Neural cell (in vitro differentiated cells): ENCODE data around the gene STIM2.

Source experiments
- CTCF ChIP-seq: fragments of 450-650 bp; IDR thresholded peaks from 2 replicates; pipeline ENCODE4 v1.5.1; 2014; ENCODE audit warnings: antibody characterized with exemption, mild to moderate bottlenecking, moderate library complexity; ENCODE audit not compliant: poor library complexity, severe bottlenecking
- EZH2 ChIP-seq: fragments of 200-600, 300-800 bp; shearing (Covaris generic), sonication (generic); IDR thresholded peaks from 2 replicates; pipeline ENCODE4 v1.6.1; 2014; ENCODE audit warnings: antibody characterized with exemption, low read length, borderline replicate concordance, mild to moderate bottlenecking; ENCODE audit not compliant: insufficient read depth, poor library complexity, severe bottlenecking
- POLR2AphosphoS5 ChIP-seq: IDR thresholded peaks from 2 replicates; pipeline ENCODE4 v1.6.1; 2012
- RAD21 ChIP-seq: fragments of 450-650 bp; conservative IDR thresholded peaks from 2 replicates; pipeline ENCODE4 v1.6.1; 2014; ENCODE audit warnings: antibody characterized with exemption, mild to moderate bottlenecking, moderate library complexity
- REST ChIP-seq: IDR thresholded peaks from 2 replicates; pipeline ENCODE4 v1.6.1; 2012; ENCODE audit warnings: borderline replicate concordance
- SMC3 ChIP-seq: fragments of 450-650 bp; conservative IDR thresholded peaks from 2 replicates; pipeline ENCODE4 v1.6.1; 2014; ENCODE audit warnings: antibody characterized with exemption, mild to moderate bottlenecking, moderate library complexity; ENCODE audit not compliant: poor library complexity
- TAF1 ChIP-seq: IDR thresholded peaks from 2 replicates; pipeline ENCODE4 v1.6.1; 2012; ENCODE audit warnings: low read depth

GRCh38 chr4:26905172-26905571 is 44.5 kb downstream of the STIM2 start:
- TF ChIP-seq SMC3, result no peak
- TF ChIP-seq EZH2, result no peak
- TF ChIP-seq TAF1, result no peak
- TF ChIP-seq POLR2AphosphoS5, result no peak
- TF ChIP-seq CTCF, result no peak
- no peak for TF ChIP-seq RAD21
- TF ChIP-seq REST, result no peak
